Stimulated activated CD8-positive, alpha-beta memory T cell treated with anti-CD3 and anti-CD28 coated beads, Interleukin-2, amount 100 ng/mL, for 48 hours (primary cell): ENCODE results near the gene HSPA6.
A peak's percentile ranks its signal among the peaks of the same experiment; 100 is the strongest.
"Not testable (repeated sequence)": the region's sequence is repeated elsewhere in the genome, so short reads cannot be mapped to it uniquely, and the experiment has no call there.

Experiments
- DNase-seq, 2 donors: peaks; one replicate each; pipeline ENCODE4 v3.0.0-alpha.2; 2020; ENCODE audit warnings: low read depth in 2 of 2

The HSPA6 gene

GRCh38 chr1:161532644-161533567, 8.6 kb downstream of the HSPA6 start:
- DNase-seq = not testable (repeated sequence)

DNA sequence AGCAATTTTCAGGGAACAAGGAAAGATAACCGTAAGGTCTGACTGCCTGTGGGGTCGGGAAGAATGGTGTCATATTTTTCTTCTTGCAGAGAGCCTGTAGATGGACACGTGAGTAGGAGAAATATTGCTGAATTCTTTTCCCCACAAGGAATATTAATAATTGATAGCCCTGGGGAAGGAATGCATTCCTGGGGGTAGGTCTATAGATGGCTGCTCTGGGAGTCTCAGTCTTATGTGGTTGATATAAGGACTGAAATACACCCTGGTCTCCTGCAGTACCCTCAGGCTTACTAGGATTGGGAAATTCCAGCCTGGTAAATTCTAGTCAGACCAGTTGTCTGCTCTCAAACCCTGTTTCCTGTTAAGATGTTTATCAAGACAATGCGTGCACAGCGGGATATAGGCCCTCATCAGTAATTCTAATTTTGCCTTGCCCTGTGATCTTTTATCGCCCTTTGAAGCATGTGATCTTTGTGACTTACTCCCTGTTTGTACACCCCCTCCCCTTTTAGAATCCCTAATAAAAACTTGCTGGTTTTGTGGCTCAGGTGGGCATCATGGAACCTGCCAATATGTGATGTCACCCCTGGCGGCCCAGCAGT, 12.8 kb downstream of the HSPA6 start:
- not testable (repeated sequence) for DNase-seq

DNA sequence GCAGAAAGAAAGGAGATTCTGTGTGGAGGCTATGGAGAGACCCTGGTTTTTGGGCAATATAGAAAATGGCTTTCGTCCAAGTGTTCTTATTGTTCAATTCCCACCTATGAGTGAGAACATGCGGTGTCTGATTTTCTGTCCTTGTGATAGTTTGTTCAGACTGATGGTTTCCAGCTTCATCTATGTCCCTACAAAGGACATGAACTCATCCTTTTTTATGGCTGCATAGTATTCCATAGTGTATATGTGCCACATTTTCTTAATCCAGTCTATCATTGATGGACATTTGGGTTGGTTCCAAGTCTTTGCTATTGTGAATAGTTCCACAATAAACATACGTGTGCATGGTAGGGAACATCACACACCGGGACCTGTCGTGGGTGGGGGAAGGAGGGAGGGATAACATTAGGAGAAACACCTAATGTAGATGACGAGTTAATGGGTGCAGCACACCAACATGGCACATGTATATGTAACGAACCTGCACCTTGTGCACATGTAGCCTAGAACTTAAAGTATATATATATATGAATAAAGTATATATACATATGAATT, 14.7 kb downstream of the HSPA6 start:
- DNase-seq = not testable (repeated sequence)

GRCh38 chr1:161539731-161540569, 15.6 kb downstream of the HSPA6 start:
- peak; percentile 79 to 98 for DNase-seq

DNA sequence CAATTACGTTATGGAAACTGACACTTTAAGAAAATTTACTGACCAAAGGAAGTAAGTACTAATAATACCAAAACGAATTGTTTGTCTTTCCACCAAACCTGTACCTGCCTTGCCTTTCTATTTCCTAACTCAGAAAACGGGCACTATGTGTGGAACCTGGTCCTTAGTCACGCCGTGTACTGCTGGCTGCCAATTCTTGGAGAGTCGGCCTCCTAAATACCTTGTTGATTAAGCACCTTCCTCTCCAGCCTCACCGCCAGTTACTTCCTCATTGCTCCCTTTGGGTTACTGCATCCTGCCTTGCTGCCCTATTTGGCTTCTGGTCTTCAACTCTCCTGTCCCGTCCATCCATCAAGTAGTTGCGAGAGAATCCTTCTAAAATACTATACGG, 16.2 kb downstream of the HSPA6 start:
- not testable (repeated sequence) for DNase-seq

GRCh38 chr1:161542091-161542559, 17.8 kb downstream of the HSPA6 start:
- DNase-seq = peak in 1 of 2 donors; percentile 37

DNA sequence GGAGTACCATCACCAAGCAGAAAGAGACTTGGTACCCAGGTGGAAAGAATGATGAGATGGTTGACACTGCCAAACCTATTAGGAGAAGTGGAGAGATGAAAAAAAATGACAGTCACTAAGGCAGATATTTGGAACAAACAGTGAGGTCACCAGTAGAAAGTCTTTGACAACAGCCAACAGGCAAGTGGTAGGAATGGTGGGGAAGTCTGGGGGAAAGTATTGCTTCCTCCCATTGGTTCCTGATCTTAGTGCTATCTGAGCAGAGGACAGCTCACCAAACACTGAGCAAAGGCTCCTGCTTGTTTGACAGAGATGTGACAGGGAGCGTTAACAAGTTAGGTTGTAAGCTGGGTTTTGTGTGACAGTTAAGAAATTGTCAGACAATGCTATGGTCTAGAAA, 18.8 kb downstream of the HSPA6 start:
- DNase-seq = not testable (repeated sequence)

- DNase-seq = not testable (repeated sequence)
These were observed 20.8 kb downstream of the HSPA6 start for GRCh38 chr1:161545005-161545731.

DNA sequence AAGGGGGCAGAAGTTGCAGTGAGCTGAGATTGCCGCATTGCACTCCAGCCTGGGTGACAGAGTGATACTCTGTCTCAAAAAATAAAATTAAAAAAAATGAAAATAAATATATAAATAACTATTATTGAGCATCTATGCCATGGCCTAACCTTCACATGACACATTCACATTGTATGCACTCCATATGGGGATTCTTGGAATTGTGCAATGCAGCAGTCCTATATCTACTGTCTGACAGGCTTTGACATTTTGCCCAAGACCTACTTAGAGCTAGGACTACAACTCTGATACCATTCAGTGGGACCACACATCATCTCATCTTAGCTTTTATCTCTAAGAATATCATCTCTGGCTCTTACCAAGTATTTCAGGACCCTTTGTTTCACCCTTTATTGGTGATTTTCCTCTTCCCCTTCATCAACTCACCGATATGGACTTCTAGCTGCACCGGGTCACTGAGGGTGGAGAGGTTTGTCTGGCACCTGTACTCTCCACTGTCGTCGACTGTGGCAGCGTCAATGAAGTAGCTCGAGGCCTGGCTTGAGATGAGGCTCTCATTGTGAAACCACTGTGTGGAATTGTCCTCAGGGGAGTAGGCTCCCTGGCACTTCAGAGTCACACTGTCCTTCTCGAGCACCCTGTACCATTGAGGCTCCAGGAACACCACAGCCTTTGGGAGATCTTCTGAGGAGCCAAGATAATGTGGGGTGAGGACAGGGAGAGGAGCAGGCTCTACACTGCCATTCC, 23.8 kb downstream of the HSPA6 start:
- not testable (repeated sequence) for DNase-seq

GRCh38 chr1:161548749-161549406, 24.5 kb downstream of the HSPA6 start:
- not testable (repeated sequence) for DNase-seq

GRCh38 chr1:161549652-161550051, 25.3 kb downstream of the HSPA6 start, which contains the start of gene FCGR3A:
FCGR3A (minus strand) TSS chr1:161549818; CDS start chr1:161549736, 82 bp downstream.
- no peak for DNase-seq

GRCh38 chr1:161550942-161551341, 26.6 kb downstream of the HSPA6 start:
- DNase-seq = not testable (repeated sequence)

GRCh38 chr1:161553631-161554030, 29.3 kb downstream of the HSPA6 start:
- not testable (repeated sequence) for DNase-seq

DNA sequence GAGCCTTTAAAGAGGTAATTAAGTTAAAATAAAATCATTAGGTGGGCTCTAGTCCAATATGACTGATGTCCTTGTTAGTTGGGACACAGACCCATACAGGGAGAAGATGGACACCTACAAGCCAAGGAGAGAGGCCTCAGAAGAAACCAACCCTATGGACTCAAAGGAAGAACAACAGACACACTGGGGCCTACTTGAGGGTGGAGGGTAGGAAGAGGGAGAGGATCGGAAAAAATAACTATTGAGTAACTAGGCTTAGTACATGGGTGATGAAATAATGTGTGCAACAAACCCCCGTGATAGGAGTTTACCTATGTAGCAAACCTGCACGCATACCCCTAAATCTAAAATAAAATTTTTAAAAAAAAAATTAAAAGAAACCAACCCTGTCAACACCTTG, 30.0 kb downstream of the HSPA6 start:
- not testable (repeated sequence) for DNase-seq

GRCh38 chr1:161554815-161555417, 30.6 kb downstream of the HSPA6 start:
- peak in 1 of 2 donors; percentile 19 for DNase-seq

DNA sequence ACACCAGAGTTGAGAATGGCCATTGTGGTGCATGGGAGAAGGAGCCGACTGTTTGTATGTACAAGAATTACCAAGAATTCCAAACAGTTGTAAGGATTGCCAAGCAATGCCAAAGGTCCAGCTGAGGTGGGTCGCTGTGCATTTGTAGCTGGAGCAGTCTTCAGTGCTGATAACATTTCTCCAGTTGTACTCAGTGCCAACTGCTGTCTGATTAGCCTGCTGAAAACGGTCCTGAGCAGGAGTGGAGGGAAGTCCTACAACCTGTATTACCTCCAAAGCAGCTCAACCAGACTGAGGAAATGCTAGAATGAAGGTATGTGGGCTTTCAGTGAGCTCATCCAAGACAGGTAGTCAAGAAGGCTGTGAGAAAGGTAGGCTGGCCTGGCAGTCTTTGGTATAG, 31.8 kb downstream of the HSPA6 start:
- DNase-seq = not testable (repeated sequence)

DNA sequence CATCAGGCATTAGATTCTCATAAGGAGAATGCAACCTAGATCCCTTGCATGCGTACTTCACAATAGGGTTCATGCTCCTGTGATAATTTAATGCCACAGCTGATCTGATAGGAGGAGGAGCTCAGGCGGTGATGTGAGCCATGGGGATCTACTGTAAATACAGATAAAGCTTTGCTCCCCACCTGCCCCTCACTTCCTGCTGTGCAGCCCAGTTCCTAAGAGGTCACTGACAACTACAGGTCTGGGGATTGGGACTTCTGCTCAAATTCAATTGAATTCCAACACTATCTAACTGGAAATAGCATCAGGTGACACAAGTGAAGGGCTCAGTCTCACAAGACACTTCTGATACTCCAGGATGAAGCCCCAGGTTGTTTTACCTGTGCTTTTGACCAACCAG, 32.6 kb downstream of the HSPA6 start:
- DNase-seq = not testable (repeated sequence)

GRCh38 chr1:161557506-161558450, 33.4 kb downstream of the HSPA6 start:
- DNase-seq = not testable (repeated sequence)
